ENCODE data around the gene LSG1. TPM values are rescaled to one million over a fixed set of nuclear protein-coding genes. Genes with fewer than 3 reads are reported as not detected.

LSG1 gene
- total and polyA plus RNA-seq, 9 of the 15 experiments (the other 6 are each of a cell fraction or from before 2014, with no cell fraction given): 14.9 to 73.7 (median 46.7) TPM

DNA sequence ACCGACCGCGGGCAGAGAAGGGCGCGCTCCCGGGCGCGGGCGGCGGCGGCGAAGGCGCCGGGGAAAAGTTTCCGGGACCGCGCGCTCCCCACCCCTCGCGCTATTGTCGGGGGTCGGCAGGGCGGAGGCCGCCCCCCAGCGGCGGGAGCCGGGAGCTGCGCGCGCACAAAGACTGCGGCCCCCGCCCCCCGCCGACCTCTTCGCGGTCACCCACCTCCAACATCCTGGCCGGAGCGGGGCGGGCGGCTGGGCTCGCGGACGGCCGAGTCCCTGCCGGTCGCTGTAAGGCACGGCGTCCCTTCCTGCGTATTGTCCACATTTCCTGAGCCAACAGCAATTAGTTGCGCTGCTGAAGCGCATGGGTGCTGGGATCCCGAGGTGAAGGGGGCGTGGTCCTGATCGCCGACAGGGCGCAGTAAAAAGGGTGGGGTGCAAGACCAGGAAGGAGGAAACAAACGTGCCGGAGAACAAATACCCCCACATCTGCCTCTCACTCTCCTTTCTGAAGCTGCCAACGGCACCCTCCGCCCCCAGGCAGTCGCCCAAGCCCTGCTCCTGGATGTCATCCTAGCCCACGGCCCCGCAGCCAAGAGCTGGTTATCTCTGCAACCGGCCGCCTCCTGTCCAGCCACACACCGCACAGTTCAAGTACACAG, 38.5 kb downstream of the LSG1 start, which contains the start of gene TMEM44 (continued):
- TF ChIP-seq, protein P1, sequence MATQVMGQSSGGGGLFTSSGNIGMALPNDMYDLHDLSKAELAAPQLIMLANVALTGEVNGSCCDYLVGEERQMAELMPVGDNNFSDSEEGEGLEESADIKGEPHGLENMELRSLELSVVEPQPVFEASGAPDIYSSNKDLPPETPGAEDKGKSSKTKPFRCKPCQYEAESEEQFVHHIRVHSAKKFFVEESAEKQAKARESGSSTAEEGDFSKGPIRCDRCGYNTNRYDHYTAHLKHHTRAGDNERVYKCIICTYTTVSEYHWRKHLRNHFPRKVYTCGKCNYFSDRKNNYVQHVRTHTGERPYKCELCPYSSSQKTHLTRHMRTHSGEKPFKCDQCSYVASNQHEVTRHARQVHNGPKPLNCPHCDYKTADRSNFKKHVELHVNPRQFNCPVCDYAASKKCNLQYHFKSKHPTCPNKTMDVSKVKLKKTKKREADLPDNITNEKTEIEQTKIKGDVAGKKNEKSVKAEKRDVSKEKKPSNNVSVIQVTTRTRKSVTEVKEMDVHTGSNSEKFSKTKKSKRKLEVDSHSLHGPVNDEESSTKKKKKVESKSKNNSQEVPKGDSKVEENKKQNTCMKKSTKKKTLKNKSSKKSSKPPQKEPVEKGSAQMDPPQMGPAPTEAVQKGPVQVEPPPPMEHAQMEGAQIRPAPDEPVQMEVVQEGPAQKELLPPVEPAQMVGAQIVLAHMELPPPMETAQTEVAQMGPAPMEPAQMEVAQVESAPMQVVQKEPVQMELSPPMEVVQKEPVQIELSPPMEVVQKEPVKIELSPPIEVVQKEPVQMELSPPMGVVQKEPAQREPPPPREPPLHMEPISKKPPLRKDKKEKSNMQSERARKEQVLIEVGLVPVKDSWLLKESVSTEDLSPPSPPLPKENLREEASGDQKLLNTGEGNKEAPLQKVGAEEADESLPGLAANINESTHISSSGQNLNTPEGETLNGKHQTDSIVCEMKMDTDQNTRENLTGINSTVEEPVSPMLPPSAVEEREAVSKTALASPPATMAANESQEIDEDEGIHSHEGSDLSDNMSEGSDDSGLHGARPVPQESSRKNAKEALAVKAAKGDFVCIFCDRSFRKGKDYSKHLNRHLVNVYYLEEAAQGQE (IDR thresholded peaks at IDR 0.05; ENCODE audit: borderline replicate concordance): peak; percentile 41
- TF ChIP-seq, protein P1 (CRISPR knock-in tag; IDR thresholded peaks at IDR 0.05; ENCODE audit: low read depth): peak; percentile 67
- peak; percentile 2 for TF ChIP-seq MEIS2 (IDR thresholded peaks at IDR 0.05; ENCODE audit: partially characterized antibody)

All from K562 (cell line).